Measurements from ENCODE around the gene BNC2.
"Not testable (repeated sequence)": the region's sequence is repeated elsewhere in the genome, so short reads cannot be mapped to it uniquely, and the experiment has no call there.

BNC2 gene

GRCh38 chr9:16575986-16576245 is 294.6 kb downstream of the BNC2 start:
- DNase-seq: no peak

DNA sequence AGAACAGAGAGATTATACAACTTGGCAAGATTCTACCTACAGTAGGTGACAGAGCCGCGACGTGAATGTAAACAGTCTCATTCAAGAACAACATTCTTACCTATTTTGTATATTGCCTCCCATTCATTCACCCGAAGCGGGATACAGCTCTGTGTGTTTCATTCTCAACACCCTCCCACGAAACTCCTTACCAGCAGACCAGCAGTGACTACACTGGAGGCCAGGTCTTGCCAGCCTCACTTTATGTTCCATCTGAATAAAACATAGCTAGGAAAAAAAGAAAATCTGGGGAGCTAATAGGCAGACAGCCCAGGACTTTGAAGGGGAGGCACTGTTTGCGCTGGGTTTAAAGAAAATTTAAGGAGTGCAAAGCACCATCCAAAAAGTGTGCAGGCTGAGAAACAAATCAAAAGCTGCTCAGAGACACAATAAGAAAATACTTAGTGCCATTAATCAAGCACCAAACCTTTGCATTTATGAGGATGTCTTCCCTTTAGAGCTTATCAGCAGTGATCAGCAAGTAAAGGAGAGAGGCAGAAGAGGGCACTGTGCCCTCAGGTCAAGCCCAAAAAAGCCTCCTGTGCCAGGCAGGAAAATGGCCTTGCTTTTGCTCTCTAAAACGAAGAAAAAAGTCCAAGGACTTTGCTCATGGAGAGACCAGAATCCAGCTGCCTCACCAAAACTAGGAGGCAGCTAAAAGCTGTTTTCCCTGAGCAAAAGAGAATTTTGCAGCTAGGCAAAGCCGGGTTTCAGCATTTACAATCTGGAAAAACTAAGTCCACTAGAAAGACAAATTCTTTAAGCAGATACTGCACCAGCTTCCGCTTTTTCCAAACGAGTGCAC is 295.1 kb downstream of the BNC2 start:
- no peak for DNase-seq

- DNase-seq: no peak
These were observed 298.3 kb downstream of the BNC2 start for GRCh38 chr9:16572005-16572734.

DNA sequence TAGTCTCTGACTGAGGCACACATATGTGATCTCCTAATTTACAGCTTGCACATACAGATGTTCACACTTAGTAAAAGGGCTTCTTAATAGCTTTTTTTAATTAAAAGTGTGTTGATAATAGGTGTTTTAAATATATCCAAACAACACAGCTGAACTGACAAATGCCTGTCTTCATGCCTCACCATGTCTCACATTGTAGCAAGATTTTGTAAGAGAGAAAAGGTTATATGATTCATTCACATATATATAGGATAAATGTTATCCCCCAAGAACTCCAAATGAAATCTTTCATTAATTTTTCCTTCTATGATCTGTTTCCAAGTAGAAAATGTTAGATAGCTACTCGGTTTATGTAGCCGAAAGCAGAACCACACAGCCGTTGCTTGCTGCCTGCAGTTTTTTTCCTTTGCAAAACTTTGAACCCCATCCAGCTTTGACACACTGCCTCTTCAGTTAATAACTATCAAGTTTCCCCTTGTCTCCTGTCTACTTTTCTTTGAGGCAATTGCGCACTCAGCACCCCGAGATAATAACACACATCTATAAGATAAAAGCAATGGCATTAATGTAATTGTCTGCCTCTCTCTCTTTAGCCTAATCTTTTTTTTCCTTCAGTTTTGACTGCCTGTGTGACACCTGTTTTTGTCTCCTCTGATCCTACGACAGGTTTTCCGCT is 299.2 kb downstream of the BNC2 start:
- DNase-seq: no peak

- no peak for DNase-seq
These were observed 307.0 kb downstream of the BNC2 start for GRCh38 chr9:16563446-16563845.

GRCh38 chr9:16561121-16561520 is 309.3 kb downstream of the BNC2 start:
- no peak for DNase-seq

DNA sequence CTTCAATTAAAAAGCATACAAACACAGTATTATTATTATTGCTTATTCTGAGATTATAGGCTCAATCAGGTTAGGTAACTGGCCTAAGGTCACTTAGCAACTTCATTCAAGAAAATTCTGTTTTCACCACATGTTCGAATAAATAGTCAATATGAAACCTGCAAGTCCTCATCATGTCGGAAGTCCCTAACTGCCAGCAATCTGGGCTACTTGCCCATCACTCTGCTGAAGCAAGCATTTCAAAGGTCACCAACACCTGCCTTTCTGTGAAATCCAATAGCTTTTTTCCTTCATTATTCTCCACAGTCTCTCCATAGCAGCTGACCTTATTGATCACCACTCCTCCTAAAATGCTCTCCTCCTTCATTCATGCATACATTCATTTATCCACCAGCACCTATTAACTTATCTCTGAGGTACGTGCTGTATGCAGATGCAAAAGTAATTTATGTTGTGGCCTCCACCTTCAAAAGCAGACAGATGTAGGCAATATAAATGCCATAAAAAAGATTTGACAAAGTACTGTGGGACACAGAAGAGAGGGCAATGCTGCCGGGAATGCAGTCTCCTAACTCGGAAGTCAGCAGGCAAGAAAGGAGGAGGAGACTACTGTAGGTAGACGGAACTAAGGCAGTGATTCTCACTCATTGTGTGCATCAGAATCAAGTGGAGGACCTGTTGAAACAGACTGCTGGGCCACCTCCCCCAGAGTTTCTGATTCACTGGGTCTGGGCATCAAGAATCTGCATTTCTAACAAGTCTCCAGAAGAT is 310.9 kb downstream of the BNC2 start:
- DNase-seq: no peak

DNA sequence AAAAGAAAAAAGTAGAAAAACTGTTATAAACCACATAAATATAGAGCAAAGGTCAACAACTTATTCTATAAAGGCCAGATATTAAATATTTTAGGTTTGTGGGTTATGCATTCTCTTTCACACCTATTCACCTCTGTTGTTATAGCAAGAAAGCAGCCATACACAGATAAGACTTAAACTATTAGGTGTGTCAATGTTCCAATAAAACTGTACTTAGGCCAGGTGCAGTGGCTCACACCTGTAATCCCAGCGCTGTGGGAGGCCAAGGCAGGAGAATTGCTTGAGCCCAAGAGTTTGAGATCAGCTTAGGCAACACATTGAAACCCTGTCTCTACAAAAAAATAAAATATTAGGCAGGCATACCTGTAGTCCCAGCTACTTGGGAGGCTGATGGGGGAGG is 314.7 kb downstream of the BNC2 start:
- DNase-seq: no peak

DNA sequence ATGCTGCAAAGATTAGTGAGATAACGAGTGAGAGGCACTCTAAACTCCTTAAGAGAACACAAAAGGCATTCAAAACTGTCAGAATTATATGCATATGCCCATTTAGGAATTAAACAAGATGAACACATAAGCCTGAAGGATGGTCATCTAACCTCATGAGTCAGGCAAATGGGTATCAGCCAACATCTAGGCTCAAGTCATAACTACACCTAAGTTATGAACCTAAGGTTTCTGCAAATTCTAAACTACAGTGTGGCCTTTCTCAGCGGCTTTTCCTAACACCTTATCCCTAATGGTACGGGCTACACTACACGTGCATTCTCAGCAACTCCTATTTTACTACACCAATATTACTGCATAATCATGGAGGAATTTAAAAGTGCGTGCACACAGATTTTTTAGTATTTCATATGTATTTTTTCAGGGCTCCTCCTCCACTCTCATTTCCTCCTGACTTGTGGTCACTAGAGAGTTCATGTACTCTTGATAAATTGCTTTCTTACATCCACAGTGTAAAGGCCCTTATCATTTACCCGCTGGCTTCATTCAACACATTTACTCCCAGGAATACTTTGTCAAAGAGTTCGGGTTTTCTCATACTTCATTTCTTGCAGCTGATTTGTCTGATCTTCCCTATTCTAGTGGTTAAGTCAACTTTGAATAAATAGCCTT is 316.5 kb downstream of the BNC2 start:
- no peak for DNase-seq

- DNase-seq: no peak
These were observed 318.2 kb downstream of the BNC2 start for GRCh38 chr9:16552252-16552651.

GRCh38 chr9:16551692-16552091 is 318.8 kb downstream of the BNC2 start:
- DNase-seq: no peak

- DNase-seq: no peak
These were observed 324.8 kb downstream of the BNC2 start for GRCh38 chr9:16545639-16546038.

DNA sequence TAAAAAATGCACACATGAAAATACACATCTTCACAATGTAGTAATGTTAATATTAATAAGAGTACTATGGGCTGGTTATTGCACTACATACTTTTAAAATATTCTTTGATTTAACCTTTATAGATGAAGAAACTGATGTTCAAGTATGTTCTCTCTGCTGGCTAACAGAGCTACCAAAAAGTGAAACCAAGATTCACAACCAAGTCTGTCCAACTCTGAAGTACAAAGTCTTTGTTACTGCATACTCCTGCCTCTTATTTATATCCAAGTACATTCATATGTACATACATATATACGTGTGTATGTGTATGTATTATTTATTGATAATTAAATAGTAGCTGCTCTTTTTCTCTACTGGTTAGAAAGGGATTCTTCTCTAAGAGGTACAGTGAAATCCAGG is 325.6 kb downstream of the BNC2 start:
- DNase-seq: no peak

DNA sequence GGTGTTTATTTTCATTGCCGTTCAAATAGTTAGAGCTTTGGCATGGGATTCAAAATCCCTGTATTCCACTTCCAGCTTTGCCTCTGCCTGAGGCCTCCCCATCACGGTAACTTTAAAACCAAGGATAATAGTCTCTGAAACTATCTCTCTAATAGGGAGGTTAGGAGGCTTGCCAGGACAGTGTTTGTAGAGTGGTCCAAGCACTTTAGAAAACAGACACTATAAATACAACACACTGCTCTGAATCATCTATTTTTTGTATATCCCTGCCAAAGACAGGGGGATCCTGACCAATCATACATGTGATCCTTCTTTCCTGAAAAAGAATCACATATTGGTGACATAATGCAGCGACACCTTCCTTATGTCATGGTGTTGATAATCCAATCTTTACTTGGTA is 326.8 kb downstream of the BNC2 start:
- no peak for DNase-seq

GRCh38 chr9:16543225-16543624 is 327.2 kb downstream of the BNC2 start:
- DNase-seq: no peak

GRCh38 chr9:16542290-16542689 is 328.2 kb downstream of the BNC2 start:
- DNase-seq: no peak

GRCh38 chr9:16540743-16541613 is 329.5 kb downstream of the BNC2 start:
- DNase-seq: no peak

DNA sequence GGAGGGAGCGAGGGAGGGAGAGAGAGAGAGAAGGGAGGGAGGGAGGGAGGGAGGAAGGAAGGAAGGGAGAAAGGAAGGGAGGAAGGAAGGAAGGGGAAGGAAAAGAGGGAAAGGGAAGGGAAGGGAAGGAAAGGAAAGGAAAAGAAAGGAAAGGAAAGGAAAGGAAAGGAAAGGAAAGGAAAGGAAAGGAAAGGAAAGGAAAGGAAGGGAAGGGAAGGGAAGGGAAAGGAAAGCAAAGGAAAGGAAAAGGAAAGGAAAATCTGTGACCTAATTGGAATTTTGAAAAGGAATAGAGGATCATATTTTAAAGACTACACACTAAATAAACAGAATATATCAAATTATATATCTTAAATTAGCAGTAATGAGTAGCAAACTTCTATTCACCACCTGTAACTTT is 330.8 kb downstream of the BNC2 start:
- DNase-seq: not testable (repeated sequence)

DNA sequence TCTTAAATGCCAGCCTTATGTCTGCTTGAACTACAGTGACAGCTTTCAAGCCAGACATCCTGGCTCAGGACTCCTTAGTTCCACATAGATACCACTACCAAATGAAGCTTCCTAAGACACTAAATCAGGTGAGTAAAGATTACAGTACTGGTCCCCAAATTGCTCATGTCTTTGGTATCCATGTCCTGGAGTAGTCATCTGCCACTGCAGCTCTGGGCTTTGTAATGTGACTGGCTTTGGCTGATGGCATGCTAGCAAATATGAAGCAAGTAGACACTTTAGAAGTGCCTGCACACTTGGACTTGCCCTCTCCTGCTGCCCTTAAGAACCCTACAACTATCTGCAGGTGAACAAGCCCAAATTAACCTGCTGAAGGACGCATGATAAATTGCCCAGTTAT is 334.9 kb downstream of the BNC2 start:
- DNase-seq: no peak

- no peak for DNase-seq
These were observed 337.6 kb downstream of the BNC2 start for GRCh38 chr9:16532681-16533450.

DNA sequence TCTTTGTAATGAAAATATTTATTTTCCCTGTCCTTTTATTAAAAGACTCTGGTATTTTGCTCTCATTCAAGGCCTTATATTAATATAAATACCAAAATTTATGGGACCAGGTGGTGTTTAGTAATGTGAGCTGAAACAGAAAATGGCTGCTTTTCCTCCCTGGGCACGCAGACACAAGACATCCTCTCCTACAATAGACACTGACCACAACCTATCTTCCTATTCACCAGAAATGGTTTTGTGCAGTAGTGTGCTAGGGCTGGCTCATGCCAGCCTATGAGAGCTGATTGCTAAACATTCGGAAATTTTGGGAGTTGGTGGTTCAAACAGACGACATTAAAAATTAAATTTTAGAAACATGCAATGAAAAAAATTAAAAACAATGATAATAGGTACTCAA is 338.2 kb downstream of the BNC2 start:
- DNase-seq: no peak
